ENCODE data around the gene NEDD4L.

The NEDD4L gene

GRCh38 chr18:58207520-58208152, 163.6 kb downstream of the NEDD4L start:
- FAIRE-seq: no peak
- DNase-seq (ENCODE audit: low spot score): no peak

GRCh38 chr18:58208207-58208932, 164.3 kb downstream of the NEDD4L start:
- FAIRE-seq (peak; percentile 74), DNase-seq (ENCODE audit: low spot score) (peak; percentile 45)

- FAIRE-seq (peak; percentile 41), DNase-seq (ENCODE audit: low spot score) (peak; percentile 59)
Measured at GRCh38 chr18:58209326-58209725, 165.3 kb downstream of the NEDD4L start.

GRCh38 chr18:58211510-58211909, 167.5 kb downstream of the NEDD4L start:
- DNase-seq (ENCODE audit: low spot score) (no peak), FAIRE-seq (no peak)

- FAIRE-seq: no peak
Measured at GRCh38 chr18:58212274-58212673, 168.2 kb downstream of the NEDD4L start.

GRCh38 chr18:58213440-58213839, 169.4 kb downstream of the NEDD4L start:
- DNase-seq (ENCODE audit: low spot score) (peak; percentile 76), FAIRE-seq (peak; percentile 94)

More at GRCh38 chr18:58212274-58212673, 168.2 kb downstream of the NEDD4L start:
- DNase-seq (ENCODE audit: low spot score): no peak

- no peak for FAIRE-seq
Measured at GRCh38 chr18:58215011-58215410, 171.0 kb downstream of the NEDD4L start.

GRCh38 chr18:58216071-58216481, 172.1 kb downstream of the NEDD4L start:
- DNase-seq (ENCODE audit: low spot score) (peak; percentile 33), FAIRE-seq (no peak)

More at GRCh38 chr18:58215011-58215410, 171.0 kb downstream of the NEDD4L start:
- DNase-seq (ENCODE audit: low spot score): no peak

GRCh38 chr18:58217052-58217451, 173.0 kb downstream of the NEDD4L start:
- FAIRE-seq (no peak), DNase-seq (ENCODE audit: low spot score) (no peak)

- DNase-seq (ENCODE audit: low spot score) (no peak), FAIRE-seq (no peak)
Measured at GRCh38 chr18:58218117-58218516, 174.1 kb downstream of the NEDD4L start.

- peak; percentile 92 for DNase-seq (ENCODE audit: low spot score)
- FAIRE-seq: peak; percentile 86
Measured at GRCh38 chr18:58221060-58221725, 177.2 kb downstream of the NEDD4L start.

- FAIRE-seq: no peak
- no peak for DNase-seq (ENCODE audit: low spot score)
Measured at GRCh38 chr18:58222432-58223125, 178.6 kb downstream of the NEDD4L start.

GRCh38 chr18:58223717-58224424, 179.8 kb downstream of the NEDD4L start:
- FAIRE-seq (peak; percentile 92), DNase-seq (ENCODE audit: low spot score) (peak; percentile 93)

GRCh38 chr18:58224425-58224750, 180.4 kb downstream of the NEDD4L start:
- FAIRE-seq (no peak), DNase-seq (ENCODE audit: low spot score) (no peak)

- FAIRE-seq (peak; percentile 17), DNase-seq (ENCODE audit: low spot score) (peak; percentile 30)
Measured at GRCh38 chr18:58225101-58225500, 181.1 kb downstream of the NEDD4L start.

GRCh38 chr18:58226429-58226828, 182.4 kb downstream of the NEDD4L start:
- FAIRE-seq (no peak), DNase-seq (ENCODE audit: low spot score) (no peak)

- peak; percentile 19 for DNase-seq (ENCODE audit: low spot score)
- no peak for FAIRE-seq
Measured at GRCh38 chr18:58227361-58227930, 183.4 kb downstream of the NEDD4L start.

GRCh38 chr18:58228176-58228575, 184.2 kb downstream of the NEDD4L start:
- FAIRE-seq: no peak
- DNase-seq (ENCODE audit: low spot score): no peak

GRCh38 chr18:58228762-58229161, 184.7 kb downstream of the NEDD4L start:
- DNase-seq (ENCODE audit: low spot score): no peak

GRCh38 chr18:58229162-58229561, 185.1 kb downstream of the NEDD4L start:
- DNase-seq (ENCODE audit: low spot score) (no peak), FAIRE-seq (no peak)

More at GRCh38 chr18:58228762-58229161, 184.7 kb downstream of the NEDD4L start:
- FAIRE-seq: no peak
